IMR-90 (cell line): ENCODE results near the gene CALR3. TPM values are rescaled to one million over a fixed set of nuclear protein-coding genes. Genes with fewer than 3 reads are reported as not detected.

Experiments used
- ATAC-seq: fragments of 200-7000 bp; cut with Tn5 transposase; 2 replicates; pipeline ENCODE4 v1.9.1; 2020; ENCODE audit warnings: low read depth, mild to moderate bottlenecking, moderate library complexity
- BruUV-seq: library from RNA; stranded (reverse); fragments of 400-500 nt; replicated peaks from 2 replicates; lab custom pipeline; 2021; lab: Mats Ljungman, UMichigan
- CTCF ChIA-PET: fragments of 300-600 bp; formaldehyde crosslinking; extraction: SDS; loops from one replicate; lab custom pipeline; 2021; ENCODE audit warnings: antibody characterized with exemption; lab: Yijun Ruan, JAX
- POLR2A ChIA-PET: fragments of 300-600 bp; sonication (Branson Sonifier 250); formaldehyde crosslinking; loops from one replicate; lab custom pipeline; 2022; ENCODE audit warnings: antibody characterized with exemption; ENCODE audit not compliant: unreplicated experiment; lab: Charles Lee
- DNase-seq: peaks from one replicate; pipeline ENCODE4 v3.0.0; 2013
- H2AFZ ChIP-seq: replicated peaks from 2 replicates; pipeline ENCODE3; 2013; ENCODE audit warnings: low read length, mild to moderate bottlenecking; ENCODE audit not compliant: poor library complexity
- H2AK5ac ChIP-seq: 2 replicates; pipeline ENCODE4 v1.6.1; 2013; ENCODE audit warnings: low read depth, low read length, inconsistent platforms
- H2AK9ac ChIP-seq: replicated peaks from 2 replicates; pipeline ENCODE3; 2013; ENCODE audit warnings: mild to moderate bottlenecking, low read depth, low read length, moderate library complexity; ENCODE audit not compliant: poor library complexity
- H2BK120ac ChIP-seq: 2 replicates; pipeline ENCODE4 v1.6.1; 2013; ENCODE audit warnings: low read depth, low read length, inconsistent platforms
- H2BK15ac ChIP-seq: 3 replicates; pipeline ENCODE4 v1.6.1; 2013; ENCODE audit warnings: low read depth, low read length, inconsistent platforms
- H2BK20ac ChIP-seq: 2 replicates; pipeline ENCODE4 v1.6.1; 2013; ENCODE audit warnings: low read depth, mild to moderate bottlenecking, inconsistent platforms, low read length, moderate library complexity
- H2BK5ac ChIP-seq: 2 replicates; pipeline ENCODE4 v1.6.1; 2013; ENCODE audit warnings: mild to moderate bottlenecking, low read depth, low read length, inconsistent platforms; ENCODE audit not compliant: poor library complexity, severe bottlenecking
- H3K14ac ChIP-seq: replicated peaks from 2 replicates; pipeline ENCODE4 v1.6.1; 2013; ENCODE audit warnings: low read depth, low read length, inconsistent platforms
- H3K18ac ChIP-seq: 2 replicates; pipeline ENCODE4 v1.6.1; 2013; ENCODE audit warnings: low read depth, low read length, control low read depth
- H3K23ac ChIP-seq: 2 replicates; pipeline ENCODE4 v1.6.1; 2013; ENCODE audit warnings: low read depth, low read length, inconsistent platforms
- H3K27ac ChIP-seq: 2 replicates; pipeline ENCODE4 v1.5.1; 2013; ENCODE audit warnings: mild to moderate bottlenecking, control low read depth, low read length; ENCODE audit not compliant: insufficient read depth
- H3K27me3 ChIP-seq: 2 replicates; pipeline ENCODE4 v1.6.1; 2013; ENCODE audit warnings: low read length; ENCODE audit not compliant: control insufficient read depth, insufficient read depth
- H3K36me3 ChIP-seq: 2 replicates; pipeline ENCODE4 v1.6.1; 2013; ENCODE audit warnings: low read length, mixed read lengths; ENCODE audit not compliant: control insufficient read depth, insufficient read depth
- H3K4ac ChIP-seq: 2 replicates; pipeline ENCODE4 v1.6.1; 2013; ENCODE audit warnings: low read depth, low read length, inconsistent platforms
- H3K4me1 ChIP-seq: 2 replicates; pipeline ENCODE4 v1.6.1; 2013; ENCODE audit warnings: low read length, mixed read lengths; ENCODE audit not compliant: control insufficient read depth, insufficient read depth
- H3K4me2 ChIP-seq: 2 replicates; pipeline ENCODE4 v1.6.1; 2013; ENCODE audit warnings: low read depth, mild to moderate bottlenecking, control low read depth, low read length, moderate library complexity
- H3K4me3 ChIP-seq: 2 replicates; pipeline ENCODE4 v1.5.1; 2013; ENCODE audit warnings: low read depth, mild to moderate bottlenecking, control low read depth, low read length, moderate library complexity; ENCODE audit not compliant: insufficient read depth
- H3K56ac ChIP-seq: 2 replicates; pipeline ENCODE4 v1.6.1; 2013; ENCODE audit warnings: low read length, inconsistent platforms; ENCODE audit not compliant: insufficient read depth; ENCODE audit errors: extremely low read depth
- H3K79me1 ChIP-seq, 2 experiments: 2 replicates each; pipeline ENCODE4 v1.6.1; 2013; ENCODE audit warnings: low read length in 2 of 2, inconsistent platforms in 1 of 2, low read depth in 1 of 2
- H3K9ac ChIP-seq: 2 replicates; pipeline ENCODE4 v1.6.1; 2013; ENCODE audit warnings: low read depth, low read length, control low read depth
- H3K9me1 ChIP-seq: 2 replicates; pipeline ENCODE4 v1.6.1; 2013; ENCODE audit warnings: low read length, inconsistent platforms; ENCODE audit not compliant: insufficient read depth
- H3K9me3 ChIP-seq: 2 replicates; pipeline ENCODE4 v1.6.1; 2013; ENCODE audit warnings: low read length; ENCODE audit not compliant: control insufficient read depth, insufficient read depth
- H4K20me1 ChIP-seq: 2 replicates; pipeline ENCODE4 v1.6.1; 2013; ENCODE audit warnings: low read length, inconsistent platforms; ENCODE audit not compliant: insufficient read depth
- H4K5ac ChIP-seq: 2 replicates; pipeline ENCODE4 v1.6.1; 2013; ENCODE audit warnings: mild to moderate bottlenecking, low read depth, low read length, control low read depth
- H4K8ac ChIP-seq, 2 experiments: 2 replicates each; pipeline ENCODE4 v1.6.1; 2013; ENCODE audit warnings: low read depth in 2 of 2, low read length in 2 of 2, control low read depth in 1 of 2, inconsistent platforms in 1 of 2
- H4K91ac ChIP-seq: 2 replicates; pipeline ENCODE4 v1.6.1; 2013; ENCODE audit warnings: low read depth, low read length, inconsistent platforms; ENCODE audit not compliant: insufficient read depth
- BHLHE40 ChIP-seq: fragments of 150-350 bp; IDR thresholded peaks from 2 replicates; pipeline ENCODE4 v1.6.1; 2016; ENCODE audit warnings: mild to moderate bottlenecking, low read depth, low read length
- CEBPB ChIP-seq: IDR thresholded peaks from 2 replicates; pipeline ENCODE4 v1.6.1; 2012; ENCODE audit warnings: low read depth, low read length, improper control_type of control experiment
- CHD1 ChIP-seq: IDR thresholded peaks from 2 replicates; pipeline ENCODE4 v1.6.1; 2012; ENCODE audit warnings: low read depth, low read length, improper control_type of control experiment
- FOS ChIP-seq: fragments of 150-350 bp; IDR thresholded peaks from 2 replicates; pipeline ENCODE4 v1.6.1; 2016; ENCODE audit warnings: low read depth, low read length
- MAFK ChIP-seq: IDR thresholded peaks from 2 replicates; pipeline ENCODE4 v1.6.1; 2012; ENCODE audit warnings: low read depth, low read length, improper control_type of control experiment
- MAZ ChIP-seq: IDR thresholded peaks from 2 replicates; pipeline ENCODE4 v1.6.1; 2012; ENCODE audit warnings: low read depth, mild to moderate bottlenecking, low read length, improper control_type of control experiment, moderate library complexity, borderline replicate concordance
- NFE2L2 ChIP-seq: fragments of 150-350 bp; IDR thresholded peaks from 2 replicates; pipeline ENCODE4 v1.6.1; 2016; ENCODE audit warnings: low read depth, mild to moderate bottlenecking, low read length
- RCOR1 ChIP-seq: IDR thresholded peaks from 2 replicates; pipeline ENCODE4 v1.6.1; 2012; ENCODE audit warnings: mild to moderate bottlenecking, low read length, improper control_type of control experiment; ENCODE audit not compliant: insufficient replicate concordance
- RFX5 ChIP-seq: IDR thresholded peaks from 2 replicates; pipeline ENCODE4 v1.8.0; 2012; ENCODE audit warnings: low read depth, mild to moderate bottlenecking, low read length, moderate library complexity
- SMC3 ChIP-seq: fragments of 150-350 bp; IDR thresholded peaks from 2 replicates; pipeline ENCODE4 v1.6.1; 2016; ENCODE audit warnings: low read depth, mild to moderate bottlenecking, antibody characterized with exemption, low read length, moderate library complexity
- WGBS, 2 experiments: methylation state at CpG; one replicate each; pipeline versions ENCODE4 v1.1.5 to v1.1.7; 2013; ENCODE audit warnings: missing lambda C conversion rate in 2 of 2; ENCODE audit not compliant: insufficient read length in 1 of 2; ENCODE audit errors: extremely low coverage in 2 of 2; 5-methylcytosine and 5-hydroxymethylcytosine counted together
- dilution Hi-C: fragments of 300-500 bp; cut with HindIII; formaldehyde crosslinking; loops from one replicate; pipeline ENCODE4 v1.14.3; 2018; ENCODE audit warnings: low sequenced_read_pairs; ENCODE audit not compliant: unreplicated experiment
- in situ Hi-C: fragments of 300-500 bp; cut with MboI; formaldehyde crosslinking; loops from 3 replicates; pipeline ENCODE4 v1.14.3; 2019; ENCODE audit warnings: low sequenced_read_pairs, inconsistent platforms, mixed read lengths
- intact Hi-C: fragments of 100-400 bp; cut with micrococcal nuclease; formaldehyde crosslinking; loops from 2 replicates; pipeline ENCODE4 v1.10.0; 2022
- polyA plus RNA-seq, 3 experiments: library from polyadenylated mRNA; depleted of rRNA; stranded (reverse); fragments of >200 nt; gene quantifications; 2 replicates each; pipeline ENCODE4 v1.2.3, GENCODE V29; 2012; ENCODE audit warnings: low replicate concordance in 1 of 3
- total RNA-seq: library from RNA; depleted of rRNA; stranded (reverse); fragments of >200 nt; gene quantifications from 2 replicates; pipeline ENCODE4 v1.2.3, GENCODE V29; 2012
- TF ChIP-seq, protein P1 (sequence below): fragments of 150-350 bp; IDR thresholded peaks from 2 replicates; pipeline ENCODE4 v1.6.1; 2017; ENCODE audit warnings: mild to moderate bottlenecking, antibody characterized with exemption, low read length, low read depth
- TF ChIP-seq, protein P2 (sequence below): fragments of 150-350 bp; IDR thresholded peaks from 2 replicates; pipeline ENCODE4 v1.6.1; 2016; ENCODE audit warnings: low read depth, mild to moderate bottlenecking, low read length, moderate library complexity, borderline replicate concordance

The CALR3 gene
- total and polyA plus RNA-seq, 2 of the 4 experiments (the other 2 are of a cell fraction), result not detected

GRCh38 chr19:16544473-16545231, 48.7 kb upstream of the CALR3 start:
- ChIA-PET POLR2A (no interaction called here), CTCF (no interaction called here)
- peaks cover 20 to 58% of the 10 kb centered on the region in 2 experiments for H3K79me1 ChIP-seq
- H2AFZ ChIP-seq, result no peak overlapping the region
- dilution Hi-C loops (no loop called here), in situ Hi-C loops (no loop called here), intact Hi-C loops (no loop called here)
- peaks cover 2% of the 10 kb centered on the region for H3K4me1 ChIP-seq
- H3K4me2 ChIP-seq, result no peak overlapping the region
- H4K91ac ChIP-seq, result no peak overlapping the region
- H3K9ac ChIP-seq, result no peak overlapping the region
- no peaks in the 10 kb centered on the region for H3K27me3 ChIP-seq
- no peak overlapping the region for H3K18ac ChIP-seq
- no peak overlapping the region for H2BK20ac ChIP-seq
- peaks cover 21% of the 10 kb centered on the region for H4K20me1 ChIP-seq
- no peak overlapping the region for H2AK5ac ChIP-seq
- no peak overlapping the region for H3K56ac ChIP-seq
- no peak overlapping the region for H4K5ac ChIP-seq
- H3K4me3 ChIP-seq, result no peak overlapping the region
- no peak overlapping the region for H3K14ac ChIP-seq
- no peak for ATAC-seq
- H3K23ac ChIP-seq, result no peak overlapping the region
- H2BK120ac ChIP-seq, result no peak overlapping the region
- H2BK15ac ChIP-seq, result no peak overlapping the region
- H3K36me3 ChIP-seq, result peaks cover 6% of the 10 kb centered on the region
- no peaks in the 10 kb centered on the region for H3K9me3 ChIP-seq
- H3K9me1 ChIP-seq, result peaks cover 7% of the 10 kb centered on the region; the same call in 1 of the 2 replicates
- H2AK9ac ChIP-seq, result no peak overlapping the region
- no peak for TF ChIP-seq NFE2L2
- TF ChIP-seq FOS, result no peak
- TF ChIP-seq, protein P1, sequence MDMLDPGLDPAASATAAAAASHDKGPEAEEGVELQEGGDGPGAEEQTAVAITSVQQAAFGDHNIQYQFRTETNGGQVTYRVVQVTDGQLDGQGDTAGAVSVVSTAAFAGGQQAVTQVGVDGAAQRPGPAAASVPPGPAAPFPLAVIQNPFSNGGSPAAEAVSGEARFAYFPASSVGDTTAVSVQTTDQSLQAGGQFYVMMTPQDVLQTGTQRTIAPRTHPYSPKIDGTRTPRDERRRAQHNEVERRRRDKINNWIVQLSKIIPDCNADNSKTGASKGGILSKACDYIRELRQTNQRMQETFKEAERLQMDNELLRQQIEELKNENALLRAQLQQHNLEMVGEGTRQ, result no peak
- TF ChIP-seq, protein P2, sequence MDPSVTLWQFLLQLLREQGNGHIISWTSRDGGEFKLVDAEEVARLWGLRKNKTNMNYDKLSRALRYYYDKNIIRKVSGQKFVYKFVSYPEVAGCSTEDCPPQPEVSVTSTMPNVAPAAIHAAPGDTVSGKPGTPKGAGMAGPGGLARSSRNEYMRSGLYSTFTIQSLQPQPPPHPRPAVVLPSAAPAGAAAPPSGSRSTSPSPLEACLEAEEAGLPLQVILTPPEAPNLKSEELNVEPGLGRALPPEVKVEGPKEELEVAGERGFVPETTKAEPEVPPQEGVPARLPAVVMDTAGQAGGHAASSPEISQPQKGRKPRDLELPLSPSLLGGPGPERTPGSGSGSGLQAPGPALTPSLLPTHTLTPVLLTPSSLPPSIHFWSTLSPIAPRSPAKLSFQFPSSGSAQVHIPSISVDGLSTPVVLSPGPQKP, result no peak
- TF ChIP-seq RFX5, result no peak
- no peak for TF ChIP-seq RCOR1
- TF ChIP-seq CHD1, result no peak
- no peak for TF ChIP-seq MAZ
- no peak for TF ChIP-seq MAFK
- TF ChIP-seq CEBPB, result no peak
- TF ChIP-seq BHLHE40, result no peak
- no peak for TF ChIP-seq SMC3
- H4K8ac ChIP-seq, result no peak overlapping the region
- DNase-seq, result no peak
- H3K4ac ChIP-seq, result no peak overlapping the region
- WGBS, 2 experiments, result 100% methylated on average over 3 of the region's 11 CpGs; no CpG with 5 or more reads in 1 of the 2 experiments
- no peak overlapping the region for H3K27ac ChIP-seq
- BruUV-seq, result no TSS peak
- H2BK5ac ChIP-seq, result no peak overlapping the region
